GM10248 (cell line): ENCODE results near the gene ARL5A.

Experiments
- CTCF ChIA-PET: fragments of 300-600 bp; sonication (Branson Sonifier 250); formaldehyde crosslinking; extraction: SDS; loops from one replicate; lab custom pipeline; 2021; ENCODE audit warnings: antibody characterized with exemption; lab: Yijun Ruan, JAX
- POLR2A ChIA-PET: fragments of 350-650 bp; sonication (Branson Sonifier 250); formaldehyde crosslinking; extraction: SDS; loops from one replicate; lab custom pipeline; 2020; ENCODE audit warnings: antibody characterized with exemption; lab: Yijun Ruan, JAX
- DNase-seq: peaks from one replicate; pipeline ENCODE4 v3.0.0; 2012; ENCODE audit errors: extremely low spot score
- TF ChIP-seq, protein P1 (sequence below): IDR thresholded peaks from 2 replicates; pipeline ENCODE4 v1.5.1; 2012; ENCODE audit warnings: mild to moderate bottlenecking, low read depth; ENCODE audit errors: extremely low read depth, missing control alignments, control extremely low read depth

The ARL5A gene

GRCh38 chr2:151860613-151861146, 32.5 kb upstream of the ARL5A start:
- ChIA-PET POLR2A (no interaction called here), CTCF (interaction anchor here (0.7 to 2.2 kb wide), 5 partner anchors 10 to 165 kb away, joined by 3 to 13 read pairs (median 5); no protein-coding TSS in a partner anchor)
- TF ChIP-seq, protein P1, sequence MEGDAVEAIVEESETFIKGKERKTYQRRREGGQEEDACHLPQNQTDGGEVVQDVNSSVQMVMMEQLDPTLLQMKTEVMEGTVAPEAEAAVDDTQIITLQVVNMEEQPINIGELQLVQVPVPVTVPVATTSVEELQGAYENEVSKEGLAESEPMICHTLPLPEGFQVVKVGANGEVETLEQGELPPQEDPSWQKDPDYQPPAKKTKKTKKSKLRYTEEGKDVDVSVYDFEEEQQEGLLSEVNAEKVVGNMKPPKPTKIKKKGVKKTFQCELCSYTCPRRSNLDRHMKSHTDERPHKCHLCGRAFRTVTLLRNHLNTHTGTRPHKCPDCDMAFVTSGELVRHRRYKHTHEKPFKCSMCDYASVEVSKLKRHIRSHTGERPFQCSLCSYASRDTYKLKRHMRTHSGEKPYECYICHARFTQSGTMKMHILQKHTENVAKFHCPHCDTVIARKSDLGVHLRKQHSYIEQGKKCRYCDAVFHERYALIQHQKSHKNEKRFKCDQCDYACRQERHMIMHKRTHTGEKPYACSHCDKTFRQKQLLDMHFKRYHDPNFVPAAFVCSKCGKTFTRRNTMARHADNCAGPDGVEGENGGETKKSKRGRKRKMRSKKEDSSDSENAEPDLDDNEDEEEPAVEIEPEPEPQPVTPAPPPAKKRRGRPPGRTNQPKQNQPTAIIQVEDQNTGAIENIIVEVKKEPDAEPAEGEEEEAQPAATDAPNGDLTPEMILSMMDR: no peak
- DNase-seq: no peak

DNA sequence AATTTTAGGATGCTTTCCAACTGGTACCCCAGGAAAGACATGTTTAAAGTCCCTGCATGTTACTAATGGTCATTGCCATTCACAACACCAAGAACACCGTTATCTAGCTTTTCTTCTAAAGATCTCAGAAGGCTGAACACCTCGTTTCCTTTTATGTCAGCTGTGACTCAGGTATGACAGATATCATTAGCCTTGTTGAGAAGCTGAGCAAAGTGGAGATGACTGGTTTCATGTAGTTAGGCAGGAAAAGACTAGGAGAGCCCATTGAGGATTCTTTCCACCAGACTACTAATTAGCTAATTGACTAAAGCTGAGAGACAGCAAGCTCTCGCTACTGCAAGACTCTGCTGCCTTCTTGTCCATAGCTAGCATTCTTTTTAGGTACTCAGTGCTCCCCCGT, 32.0 kb upstream of the ARL5A start:
- POLR2A ChIA-PET: no interaction called here
- CTCF ChIA-PET: interaction anchor here (0.7 to 2.2 kb wide), 6 partner anchors 10 to 165 kb away, joined by 3 to 13 read pairs (median 5); no protein-coding TSS in a partner anchor
- TF ChIP-seq, protein P1: no peak
- DNase-seq: no peak

- TF ChIP-seq, protein P1: no peak
- POLR2A ChIA-PET: no interaction called here
- DNase-seq: no peak
- CTCF ChIA-PET: interaction anchor here (1.0 to 1.8 kb wide), 2 partner anchors 10 to 28 kb away, joined by 3 to 6 read pairs; no protein-coding TSS in a partner anchor
Observed at GRCh38 chr2:151857650-151858049, 29.4 kb upstream of the ARL5A start.

DNA sequence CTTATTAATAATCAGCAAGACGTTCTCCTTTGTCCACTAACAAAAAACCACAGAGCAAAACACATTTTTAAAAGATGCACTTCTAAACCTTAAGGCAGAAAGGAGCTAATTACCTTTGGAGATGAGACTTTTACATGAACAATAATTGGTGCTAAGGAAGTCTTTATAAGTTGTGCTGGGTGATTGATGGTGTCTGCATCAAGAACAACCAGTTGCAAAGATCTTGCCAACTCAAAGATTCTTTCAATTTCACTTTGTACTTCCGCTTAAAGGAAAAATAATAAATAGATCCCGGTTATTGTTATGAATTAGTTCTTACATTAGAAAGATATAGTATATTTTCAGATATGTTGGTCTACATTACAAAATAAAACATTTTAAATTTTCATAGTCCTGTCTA, 26.9 kb upstream of the ARL5A start:
- ChIA-PET CTCF (interaction anchor here (2.1 kb wide), 1 partner anchor 9 kb away, joined by 8 read pairs; no protein-coding TSS in a partner anchor), POLR2A (no interaction called here)
- TF ChIP-seq, protein P1: no peak
- DNase-seq: no peak

DNA sequence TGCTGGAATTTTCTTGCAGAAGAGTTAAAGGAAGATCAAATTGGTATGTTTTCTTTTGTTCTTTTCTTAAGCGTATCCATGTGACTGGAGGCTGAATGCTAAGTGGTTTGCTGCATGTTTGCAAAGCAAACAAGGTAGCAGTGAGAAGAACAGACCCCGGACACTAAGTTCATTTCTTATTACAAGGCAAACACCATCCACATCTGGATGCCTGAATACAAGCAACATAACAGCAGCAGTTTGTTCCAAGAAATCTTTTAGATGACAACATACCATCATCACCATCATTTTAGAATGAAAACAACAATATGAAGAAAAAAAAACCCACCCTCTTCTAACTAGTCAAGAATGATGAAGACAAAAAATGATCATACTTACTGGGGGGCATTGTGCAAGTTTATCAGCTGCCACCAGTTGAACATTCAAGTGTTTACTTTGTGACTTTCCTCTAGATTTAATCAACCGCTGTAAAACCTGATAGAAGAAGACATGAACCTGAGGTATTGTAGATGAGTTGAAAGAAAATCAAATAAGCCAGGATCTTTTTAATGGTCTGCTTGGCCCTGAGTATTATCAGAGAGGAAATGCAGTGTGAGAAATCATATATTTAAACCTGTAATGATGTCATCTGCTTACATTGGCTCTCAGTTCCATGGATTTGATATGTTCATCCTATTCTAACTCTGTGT, 25.0 kb upstream of the ARL5A start:
- TF ChIP-seq, protein P1: no peak
- DNase-seq: no peak
- ChIA-PET CTCF (interaction anchor here (0.7 to 2.1 kb wide), 4 partner anchors 8 to 88 kb away, joined by 3 to 8 read pairs (median 3); no protein-coding TSS in a partner anchor), POLR2A (no interaction called here)

GRCh38 chr2:151852260-151853069, 24.2 kb upstream of the ARL5A start:
- ChIA-PET POLR2A (no interaction called here), CTCF (interaction anchor here (1.1 to 3.8 kb wide), 3 partner anchors 8 to 12 kb away, joined by 3 to 13 read pairs (median 12); no protein-coding TSS in a partner anchor)

More at GRCh38 chr2:151852260-151853069, 24.2 kb upstream of the ARL5A start:
- no peak for DNase-seq
- TF ChIP-seq, protein P1: no peak
